Activated T-cell treated with anti-CD3 and anti-CD28 coated beads, Interleukin-2, amount 50 U/mL, for 1 hour (primary cell): ENCODE data around the gene GALNT17.
"Not testable (repeated sequence)": the region's sequence is repeated elsewhere in the genome, so short reads cannot be mapped to it uniquely, and the experiment has no call there.

Experiments used
- DNase-seq: peaks from one replicate; pipeline ENCODE4 v3.0.0-alpha.2; 2020

GALNT17 gene

DNA sequence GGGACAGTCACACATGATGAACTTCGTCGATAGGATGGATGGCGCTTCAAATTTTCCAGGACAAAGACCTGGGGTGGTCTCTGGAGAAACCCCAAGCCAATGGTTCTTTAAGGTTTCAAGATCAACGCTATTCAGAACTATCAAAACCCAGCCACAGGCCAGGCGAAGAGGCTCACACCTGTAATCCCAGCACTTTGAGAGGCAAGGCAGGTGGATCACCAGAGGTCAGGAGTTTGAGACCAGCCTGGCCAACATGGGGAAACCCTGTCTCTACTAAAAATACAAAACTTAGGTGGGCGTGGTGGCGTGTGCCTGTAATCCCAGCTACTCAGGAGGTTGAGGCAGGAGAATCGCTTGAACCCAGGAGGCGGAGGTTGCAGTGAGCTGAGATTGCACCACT is 511.1 kb downstream of the GALNT17 start:
- not testable (repeated sequence) for DNase-seq

DNA sequence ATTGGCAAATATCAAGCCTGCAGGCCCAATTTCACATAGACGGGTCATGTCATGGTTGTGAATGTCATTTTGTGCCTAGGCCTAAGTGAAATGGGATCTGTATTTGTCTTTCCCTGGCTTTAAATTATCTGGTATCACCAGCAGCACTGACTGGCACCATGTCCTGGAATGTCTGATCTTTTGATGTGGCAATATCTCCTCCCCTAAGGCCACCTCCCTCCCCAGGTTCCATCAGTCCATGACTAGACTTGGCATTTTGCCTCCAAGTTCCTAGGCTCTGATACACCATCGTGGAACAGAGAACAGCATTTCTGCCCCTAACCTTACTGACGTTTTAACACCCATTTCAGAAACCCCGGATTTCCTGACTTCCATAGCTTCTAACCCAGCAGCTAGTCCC is 513.9 kb downstream of the GALNT17 start:
- no peak for DNase-seq

DNA sequence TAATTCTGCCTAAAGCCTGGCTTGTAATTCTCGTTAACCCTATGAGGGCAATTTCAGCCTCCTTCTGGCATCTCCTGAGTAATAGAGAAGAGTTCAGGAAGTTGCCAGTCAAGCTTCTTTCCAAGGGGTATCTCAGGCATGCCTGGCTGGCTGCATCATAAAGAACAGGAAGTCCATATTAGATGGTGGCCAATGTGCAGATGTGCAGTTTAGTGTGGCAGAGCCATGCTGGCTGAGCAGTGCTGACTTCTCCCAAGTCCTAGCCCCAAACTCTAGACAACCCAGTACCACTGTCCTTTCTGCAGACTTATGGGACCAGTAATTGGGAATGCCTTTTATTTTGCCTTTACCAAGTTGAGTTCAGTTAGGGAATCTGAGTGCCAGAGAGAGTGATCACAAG is 517.9 kb downstream of the GALNT17 start:
- no peak for DNase-seq

DNA sequence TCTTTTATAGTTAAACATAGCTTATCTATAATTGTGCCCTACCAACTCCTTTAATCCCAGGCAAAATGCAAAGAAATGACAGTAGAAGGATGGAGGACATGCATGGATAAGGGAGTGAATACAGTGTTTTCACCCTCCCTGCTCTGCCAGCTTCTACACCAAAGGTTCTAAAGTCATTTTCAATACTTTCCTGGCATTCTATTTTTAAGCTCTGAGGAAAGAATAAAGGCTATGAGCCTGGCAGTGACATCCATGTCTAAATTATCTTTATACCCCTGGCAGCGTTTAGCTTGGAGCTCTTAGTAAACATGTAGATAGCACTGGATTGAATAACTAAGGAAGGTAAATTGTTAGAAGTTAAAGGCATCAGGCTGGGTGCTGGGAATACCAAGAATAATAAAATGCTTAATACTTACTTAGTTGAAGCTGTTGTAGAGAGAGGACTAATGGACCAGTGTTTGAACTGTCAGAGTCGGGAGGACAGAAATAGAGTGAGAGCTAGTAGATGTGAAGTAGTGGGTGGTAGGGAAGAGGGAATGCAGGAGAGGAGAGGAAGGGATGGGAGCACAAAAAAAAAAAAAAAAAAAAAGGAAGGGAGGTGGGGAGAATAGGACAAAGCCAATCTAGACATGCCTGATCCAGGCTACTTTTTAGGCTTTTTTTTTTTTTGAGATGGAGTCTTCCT is 518.9 kb downstream of the GALNT17 start:
- no peak for DNase-seq

DNA sequence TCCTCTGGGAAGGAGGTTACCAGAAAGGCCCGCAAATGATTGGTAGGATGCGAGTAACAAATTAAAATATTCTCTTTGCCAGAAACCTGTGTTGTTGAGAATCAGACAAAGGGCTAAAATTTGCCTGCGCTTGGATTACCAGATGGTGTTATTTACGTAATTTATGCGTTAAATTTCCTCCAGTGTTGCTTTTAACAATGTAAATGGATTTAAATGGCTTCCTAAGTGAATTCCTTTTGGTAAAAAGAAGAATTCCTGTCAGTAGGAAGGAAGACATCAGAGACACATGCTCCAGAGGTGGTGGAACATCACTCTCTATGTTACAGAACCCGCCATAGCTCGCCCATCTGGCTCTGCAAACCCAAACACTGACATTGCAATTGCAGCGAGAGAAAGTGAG is 520.6 kb downstream of the GALNT17 start:
- DNase-seq: no peak

DNA sequence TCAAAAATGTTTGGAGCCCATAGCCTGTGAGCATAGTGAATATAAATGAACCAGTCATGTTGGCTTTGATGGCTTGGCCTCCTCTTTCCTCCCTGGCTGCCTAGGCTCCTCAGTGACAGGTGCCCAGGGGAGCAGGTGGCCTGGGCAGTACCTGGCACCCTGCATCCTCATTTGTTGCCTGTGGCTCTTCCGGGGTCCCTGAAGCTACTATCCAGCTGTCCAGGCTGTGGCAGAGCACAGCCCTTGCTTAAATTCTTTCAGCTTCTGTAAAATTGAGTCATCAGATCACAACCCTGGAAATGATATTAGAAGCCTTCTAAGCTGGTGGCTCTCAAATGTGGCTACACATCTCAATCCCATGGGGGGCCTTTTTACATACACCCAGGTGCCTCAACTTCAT is 525.4 kb downstream of the GALNT17 start:
- no peak for DNase-seq

DNA sequence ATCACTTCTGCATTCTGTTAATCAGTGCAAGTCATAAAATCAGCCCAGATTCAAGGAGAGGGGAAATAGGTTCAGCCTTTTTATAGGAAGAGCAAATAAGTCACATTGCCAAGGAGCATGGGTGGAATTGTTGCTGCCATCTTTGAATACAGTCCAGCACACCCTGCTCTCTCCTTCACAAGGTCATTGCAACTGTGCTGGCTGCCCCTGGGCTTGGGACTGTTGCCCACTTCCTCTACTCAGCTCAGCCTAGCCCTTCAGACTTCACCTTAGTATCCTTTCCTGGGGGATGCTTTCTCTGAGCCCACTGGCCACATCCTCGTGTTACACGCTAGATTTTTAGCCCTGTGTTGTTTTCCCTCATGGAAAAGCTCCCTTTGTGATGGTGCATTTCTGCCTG is 527.7 kb downstream of the GALNT17 start:
- DNase-seq: no peak

DNA sequence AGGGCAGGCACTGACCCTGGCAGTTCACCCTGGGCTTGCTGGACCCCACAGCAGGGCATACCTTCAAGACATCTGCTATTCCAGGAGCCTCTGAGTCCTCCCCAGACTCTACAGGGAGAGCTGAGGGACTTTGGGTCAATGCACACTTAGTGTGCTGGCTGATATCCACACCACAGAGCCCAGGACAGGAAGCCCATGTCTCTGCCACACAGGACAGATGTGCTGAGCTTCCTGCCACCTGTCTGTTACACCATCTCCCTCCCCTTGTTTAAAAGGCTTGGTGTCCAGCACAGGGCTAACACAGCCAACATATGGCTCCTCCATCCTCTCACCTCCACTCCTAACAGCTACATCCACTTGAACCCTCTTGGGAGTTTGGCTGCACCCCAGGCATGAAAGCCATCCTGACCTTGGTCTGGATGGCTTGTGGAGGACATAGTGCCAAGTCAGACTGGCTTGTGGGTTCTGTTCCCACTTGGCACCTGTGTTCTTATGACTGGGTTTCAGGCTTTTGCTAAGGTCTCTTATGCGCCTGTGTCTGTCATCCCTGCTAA is 529.8 kb downstream of the GALNT17 start:
- no peak for DNase-seq

DNA sequence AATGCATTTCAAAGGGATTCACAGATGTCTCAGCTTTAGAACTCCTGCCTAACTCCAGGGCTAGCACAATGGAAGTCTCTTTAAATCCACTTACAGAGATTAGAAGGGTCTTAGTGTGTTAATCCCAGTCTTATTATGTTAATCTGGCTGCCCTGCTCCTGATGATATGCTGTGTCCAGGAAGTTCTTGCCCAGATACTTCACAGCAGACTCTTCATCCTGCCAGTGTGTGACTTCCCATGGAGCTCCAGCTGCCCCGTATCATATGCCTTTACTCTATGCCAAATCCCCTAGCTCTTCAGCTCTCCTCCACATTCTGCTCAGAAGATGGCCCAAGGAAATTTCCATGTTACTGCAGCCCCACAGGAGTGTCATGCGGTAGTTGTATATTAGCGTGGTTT is 533.8 kb downstream of the GALNT17 start:
- DNase-seq: no peak

DNA sequence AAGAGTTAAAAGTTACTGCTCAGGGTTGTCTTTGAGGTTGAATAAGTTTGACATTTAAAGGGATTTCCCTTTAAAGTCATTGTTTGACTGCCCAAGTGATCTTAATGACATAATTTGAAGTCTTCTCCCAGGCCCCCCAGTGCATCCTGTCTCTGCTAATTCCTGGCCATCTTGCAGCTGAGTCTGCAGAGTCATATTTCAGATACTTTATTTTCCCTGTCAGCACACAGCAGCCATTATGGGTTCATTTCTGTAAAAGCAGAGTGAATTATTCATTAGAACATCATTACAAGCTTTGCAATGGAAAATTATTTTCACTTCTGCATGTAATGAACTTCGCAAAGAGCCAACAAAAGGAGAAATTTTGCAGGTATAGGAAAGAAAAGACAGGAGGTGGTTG is 536.6 kb downstream of the GALNT17 start:
- DNase-seq: no peak

DNA sequence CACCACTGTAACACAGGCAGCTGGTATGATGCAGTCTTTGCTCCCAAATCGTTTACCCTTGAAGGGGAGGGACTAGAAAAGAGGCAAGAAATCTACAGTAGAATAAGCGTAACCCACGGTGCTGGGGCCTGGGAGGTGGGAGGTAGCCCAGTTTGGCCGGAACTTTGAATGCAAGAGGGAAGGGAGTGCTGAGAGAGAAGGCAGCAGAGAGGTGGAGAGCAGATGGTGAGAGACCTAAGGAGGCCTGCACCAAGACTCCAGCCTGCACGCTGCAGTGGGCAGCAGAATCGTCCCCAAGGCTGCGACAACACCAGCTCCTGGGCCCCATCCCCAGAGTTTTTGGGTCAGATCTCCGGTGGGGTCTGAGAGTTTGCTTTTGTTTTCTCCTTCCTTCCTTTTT is 547.5 kb downstream of the GALNT17 start:
- DNase-seq: no peak

DNA sequence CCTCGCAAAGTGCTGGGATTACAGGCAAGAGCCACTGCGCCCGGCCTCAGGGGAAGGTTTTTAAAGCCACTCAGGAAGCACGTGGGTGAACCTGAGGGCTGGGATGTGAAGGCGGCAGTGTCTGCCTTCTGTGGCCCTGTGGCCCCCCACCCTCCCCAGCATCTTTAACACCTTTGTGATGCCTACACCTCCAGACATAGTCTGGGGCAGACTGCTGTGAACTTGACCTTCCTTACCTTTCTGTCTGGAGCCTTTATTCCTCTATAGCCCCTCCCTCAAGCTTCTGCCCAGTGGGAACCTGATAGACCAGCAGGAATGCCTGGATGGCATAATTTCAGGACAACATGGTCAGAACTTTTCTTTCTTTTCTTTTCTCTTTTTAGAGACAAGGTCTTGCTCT is 550.2 kb downstream of the GALNT17 start:
- no peak for DNase-seq

DNA sequence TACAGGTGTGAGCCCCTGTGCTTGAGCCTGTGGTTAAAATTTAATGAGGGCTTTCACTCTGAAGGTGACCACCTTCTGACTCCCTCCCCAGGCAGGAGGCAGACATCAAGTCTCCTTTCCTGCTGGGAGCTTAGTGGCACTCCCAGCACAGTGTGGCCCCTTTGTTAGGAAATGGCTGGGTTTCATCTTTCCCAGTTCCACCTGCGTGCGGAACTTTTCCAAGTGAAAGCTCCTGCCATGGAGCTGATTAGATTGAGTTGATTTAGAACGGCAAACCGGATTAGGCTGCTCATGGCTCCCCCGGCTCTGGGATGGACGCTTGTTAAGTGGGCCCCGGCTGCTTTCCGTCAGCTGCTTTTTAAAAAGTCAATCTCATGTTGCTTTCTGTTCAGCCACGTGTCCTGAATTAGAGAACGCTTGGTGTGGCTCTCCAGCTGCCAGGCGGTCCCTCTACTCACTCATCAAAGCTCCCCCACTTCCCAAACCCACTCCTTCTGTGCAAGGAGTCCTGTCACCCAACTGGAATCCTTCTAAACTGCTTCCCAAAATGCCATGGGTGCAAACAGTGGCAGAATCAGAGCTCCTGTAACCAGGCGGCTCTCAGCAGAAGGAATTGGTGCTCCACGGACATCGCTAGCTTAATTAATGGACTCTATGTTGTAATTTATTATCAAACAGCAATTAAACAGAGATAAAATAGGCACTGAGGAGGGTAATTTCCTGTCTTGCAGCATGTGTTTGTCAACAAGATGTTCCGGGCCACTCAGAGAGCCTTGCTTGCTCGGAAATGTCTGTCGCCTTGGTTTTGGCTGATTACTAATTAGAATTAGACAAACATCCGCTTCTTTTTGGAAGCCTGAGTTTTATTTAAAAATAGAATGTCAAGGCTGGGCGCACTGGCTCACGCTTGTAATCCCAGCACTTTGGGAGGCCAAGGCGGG is 551.2 kb downstream of the GALNT17 start:
- DNase-seq: no peak

DNA sequence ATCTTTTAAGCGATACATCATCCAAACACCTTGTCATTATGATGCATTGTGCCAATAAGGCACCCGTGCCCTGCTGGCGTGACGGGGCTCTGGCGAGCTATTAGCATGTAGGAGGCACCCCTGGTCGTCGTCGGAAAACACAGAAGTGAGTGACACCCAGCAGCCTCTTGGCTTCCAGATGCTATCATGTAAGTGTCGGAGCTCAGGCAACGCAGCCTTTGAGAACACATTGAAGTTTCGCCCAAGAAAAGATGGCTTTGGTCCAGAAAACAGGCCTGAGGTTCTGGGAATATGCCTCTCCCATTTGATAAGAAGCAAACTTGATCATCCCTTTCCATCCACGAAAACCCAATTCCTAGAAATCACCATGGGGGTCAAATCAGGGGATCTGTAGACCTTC is 555.3 kb downstream of the GALNT17 start:
- DNase-seq: no peak

DNA sequence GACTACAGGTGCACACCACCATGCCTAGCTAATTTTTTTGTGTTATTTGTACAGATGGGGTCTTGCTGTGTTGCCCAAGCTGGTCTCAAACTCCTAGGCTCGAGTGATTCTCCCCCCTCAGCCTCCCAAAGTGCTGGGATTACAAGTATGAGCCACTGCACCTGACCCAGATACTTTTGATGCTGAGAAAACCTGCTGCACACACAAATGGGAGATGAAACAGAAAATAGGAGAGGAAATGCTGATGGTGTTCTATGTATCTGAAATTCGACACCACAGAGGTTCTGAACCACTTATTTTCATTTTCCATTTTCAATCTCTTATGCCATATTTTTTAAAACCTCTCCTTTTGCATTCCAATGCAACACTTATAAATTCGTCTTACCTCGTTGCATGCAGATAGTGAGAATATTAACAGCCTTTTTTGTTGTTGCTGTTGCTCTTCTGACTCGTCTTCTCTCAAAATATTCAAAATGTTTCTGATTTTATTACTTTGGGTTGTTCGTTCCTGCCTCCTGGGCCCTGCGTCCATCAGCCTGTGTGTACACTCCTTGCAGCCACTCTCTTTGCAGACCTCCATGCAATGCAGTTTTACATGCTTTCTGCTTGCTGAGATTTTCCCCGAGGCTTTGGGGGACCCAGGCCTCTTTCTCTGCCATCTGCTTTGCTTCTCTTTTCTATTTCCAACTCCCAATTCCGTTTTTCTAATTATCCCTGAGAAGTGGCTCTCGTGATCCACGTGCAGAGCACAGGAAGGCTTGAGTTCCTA is 556.1 kb downstream of the GALNT17 start:
- no peak for DNase-seq

DNA sequence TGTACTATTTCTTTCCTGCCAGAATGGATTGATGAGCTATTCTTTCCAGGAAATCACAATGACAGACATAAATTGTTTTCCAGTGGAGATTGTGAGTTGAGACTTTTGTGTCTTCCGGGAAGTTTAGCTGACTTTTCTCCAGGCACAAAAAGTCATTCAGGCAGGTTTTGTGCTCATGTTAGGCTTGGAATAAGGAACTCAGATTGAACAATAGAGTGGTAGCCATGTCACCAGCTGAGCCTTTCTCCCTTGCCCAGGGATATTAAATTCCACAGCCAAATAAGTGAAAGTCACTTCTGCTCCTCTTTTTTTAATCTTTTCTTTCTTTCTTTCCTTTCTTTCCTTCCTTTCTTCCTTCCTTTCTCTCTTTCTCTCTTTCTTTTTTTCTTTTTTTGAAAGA is 559.6 kb downstream of the GALNT17 start:
- no peak for DNase-seq

DNA sequence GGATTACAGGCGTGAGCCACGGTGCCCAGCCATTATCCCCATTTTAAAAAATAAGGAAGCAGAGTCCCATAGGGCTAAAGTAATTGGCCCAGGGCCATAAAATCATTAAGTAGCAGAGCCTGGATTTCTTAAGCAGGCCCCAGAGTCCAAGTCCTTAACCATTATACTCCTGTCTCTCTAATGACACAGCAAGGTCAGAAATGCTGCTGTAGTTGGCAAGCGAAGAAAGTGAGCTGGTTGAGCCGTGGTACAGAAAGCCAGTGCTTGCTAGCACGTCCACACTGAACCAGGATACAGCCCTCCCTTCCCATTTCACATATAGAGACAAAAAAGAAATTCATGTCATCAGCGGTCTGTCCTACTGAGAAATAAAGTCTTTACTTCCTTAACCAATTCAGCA is 562.7 kb downstream of the GALNT17 start:
- no peak for DNase-seq

DNA sequence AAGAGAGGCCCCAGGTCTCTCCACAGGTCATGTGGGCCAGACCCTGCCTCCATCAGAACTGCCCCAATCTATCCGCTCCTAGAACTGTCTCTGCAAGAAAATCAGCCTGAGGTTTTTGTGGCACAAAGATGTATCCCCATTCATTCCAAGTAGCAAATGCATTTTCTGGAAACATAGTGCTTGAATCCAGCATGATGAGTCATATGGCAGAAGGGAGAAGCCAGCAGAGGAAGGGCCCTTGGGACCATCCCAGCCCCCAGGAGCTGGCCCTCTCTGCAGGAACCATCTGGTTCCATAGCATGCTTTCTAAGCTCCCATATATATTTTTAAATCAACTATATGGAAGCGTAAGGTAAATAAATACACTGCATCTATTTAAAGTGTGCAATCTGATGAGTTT is 563.2 kb downstream of the GALNT17 start:
- DNase-seq: no peak

DNA sequence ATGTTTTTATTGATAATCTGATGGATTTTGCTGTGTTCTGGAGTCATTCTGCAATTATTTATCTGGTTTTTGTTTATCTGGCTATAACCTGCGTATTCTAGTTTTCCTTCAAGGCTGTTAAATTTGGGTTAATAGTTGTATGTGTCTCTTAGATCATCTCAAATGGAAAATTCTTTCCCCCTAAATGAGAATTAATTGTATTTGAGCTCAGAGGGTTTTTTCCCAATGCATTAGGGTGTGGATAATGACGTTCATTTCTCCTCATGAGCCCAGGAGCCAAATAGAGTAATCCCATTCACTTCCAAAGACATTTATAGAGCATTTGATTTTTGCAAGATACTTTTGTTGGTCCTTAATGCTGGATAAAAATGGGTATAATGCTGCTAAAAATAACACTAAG is 564.6 kb downstream of the GALNT17 start:
- DNase-seq: no peak

DNA sequence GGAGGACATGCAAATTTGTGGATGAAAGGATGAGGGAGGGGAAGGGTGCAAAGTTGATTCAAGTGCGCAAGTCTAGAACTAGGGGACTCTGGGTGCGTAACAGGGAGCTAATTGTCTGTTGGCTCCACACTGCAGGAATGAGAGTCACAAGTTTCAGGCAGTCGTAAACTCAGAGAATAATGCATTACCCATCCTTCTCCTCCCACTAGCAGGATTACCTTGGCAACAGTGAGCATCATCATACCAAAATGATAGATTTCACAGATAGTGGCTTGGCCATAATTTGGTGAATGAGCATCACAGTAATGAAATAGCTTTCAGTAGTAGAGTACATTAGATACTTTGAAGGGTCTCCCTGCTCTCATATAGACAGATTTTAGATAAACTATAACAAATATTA is 565.5 kb downstream of the GALNT17 start:
- no peak for DNase-seq

DNA sequence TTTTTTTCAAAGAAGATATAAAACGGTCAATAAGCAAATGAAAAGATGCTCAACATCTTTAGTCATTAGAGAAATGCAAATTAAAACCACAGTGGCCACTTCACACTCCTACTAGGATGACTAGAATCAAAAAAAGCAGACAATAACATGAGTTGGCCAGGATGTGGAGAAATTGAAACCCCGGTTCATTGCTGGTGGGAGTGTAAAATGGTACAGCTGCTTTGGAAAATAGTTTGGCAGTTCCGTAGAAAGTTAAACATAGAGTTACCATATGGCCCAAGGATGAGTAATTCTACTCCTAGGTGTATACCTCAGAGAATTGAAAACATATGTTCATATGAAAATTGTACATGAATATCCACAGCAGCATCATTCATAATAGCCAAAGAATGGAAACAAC is 573.3 kb downstream of the GALNT17 start:
- DNase-seq: no peak

DNA sequence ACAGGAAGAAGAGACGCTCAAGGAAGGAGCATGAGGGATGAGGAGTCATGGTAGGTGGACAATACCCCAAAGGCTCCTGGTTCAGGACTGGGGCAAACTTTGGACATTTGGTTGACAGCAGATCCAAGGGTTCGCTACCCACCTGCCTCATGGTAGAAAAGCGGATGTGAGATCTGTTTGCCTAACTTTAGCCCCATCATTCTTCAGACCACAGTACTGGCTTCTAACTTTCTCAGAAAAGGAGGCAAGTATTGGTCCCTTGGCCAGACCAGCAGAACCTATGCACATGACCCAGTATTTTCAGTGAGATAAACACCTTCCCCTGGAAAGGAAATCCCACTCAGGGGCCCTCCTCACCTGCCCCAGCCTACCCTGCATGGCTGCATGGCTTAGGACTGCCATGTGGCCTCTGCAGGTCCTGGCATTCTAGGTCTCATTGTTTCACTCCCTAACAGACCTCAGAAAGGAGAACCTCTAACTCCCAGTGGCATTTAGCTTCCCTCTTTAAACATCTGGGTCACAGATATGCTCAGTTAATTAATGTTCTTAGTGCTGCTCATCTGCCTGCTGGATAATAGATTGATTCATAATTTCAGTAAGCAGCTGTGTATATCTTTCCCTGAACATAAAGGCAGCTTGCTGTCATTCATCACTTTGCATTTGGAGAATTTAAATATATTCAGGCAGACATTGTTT is 574.1 kb downstream of the GALNT17 start:
- DNase-seq: no peak

DNA sequence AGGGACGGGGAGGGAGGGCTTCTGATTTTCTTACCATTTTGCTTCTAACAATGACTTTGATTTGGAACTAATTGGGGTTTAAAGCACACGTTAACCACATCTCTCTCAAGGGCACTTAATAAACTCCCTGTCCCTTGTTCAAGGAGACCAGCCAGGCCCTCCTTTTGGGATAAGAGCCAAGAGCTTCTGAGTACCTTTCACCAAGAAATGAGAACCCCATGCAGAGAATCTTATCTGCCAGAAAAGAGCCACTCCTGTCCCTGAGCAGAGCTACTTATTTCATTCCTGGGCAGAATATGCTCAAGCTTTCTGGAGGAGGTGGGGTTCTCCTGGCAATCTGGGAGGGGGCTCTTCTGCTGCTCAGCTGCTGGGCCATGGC is 574.6 kb downstream of the GALNT17 start:
- no peak for DNase-seq
